Neural progenitor cell (in vitro differentiated cells): Measurements from ENCODE around the gene PC. TPM values are rescaled to one million over a fixed set of nuclear protein-coding genes. Genes with fewer than 3 reads are reported as not detected.

Experiments used
- DNase-seq: peaks from one replicate; pipeline ENCODE4 v3.0.0-alpha.2; 2016; ENCODE audit warnings: low spot score
- H2AFZ ChIP-seq: fragments of 200-600 bp; sonication (generic); replicated peaks from 2 replicates; pipeline ENCODE4 v1.6.1; 2016; ENCODE audit warnings: antibody characterized with exemption
- H3F3A ChIP-seq: fragments of 200-600 bp; sonication (generic); 2 replicates; pipeline ENCODE4 v1.6.1; 2016; ENCODE audit warnings: antibody characterized with exemption, low read depth
- H3K27ac ChIP-seq: fragments of 200-600 bp; sonication (generic); 2 replicates; pipeline ENCODE4 v1.5.1; 2016; ENCODE audit warnings: mild to moderate bottlenecking
- H3K27me3 ChIP-seq: fragments of 200-600 bp; sonication (generic); 2 replicates; pipeline ENCODE4 v1.6.1; 2016; ENCODE audit warnings: mild to moderate bottlenecking, moderate library complexity
- H3K36me3 ChIP-seq: fragments of 200-600 bp; sonication (generic); 2 replicates; pipeline ENCODE4 v1.5.1; 2016
- H3K4me1 ChIP-seq: fragments of 200-600 bp; sonication (generic); 2 replicates; pipeline ENCODE4 v1.6.1; 2016; ENCODE audit warnings: mixed run types
- H3K4me2 ChIP-seq: fragments of 200-600 bp; sonication (generic); 2 replicates; pipeline ENCODE4 v1.6.1; 2016
- H3K4me3 ChIP-seq: fragments of 200-600 bp; sonication (generic); 2 replicates; pipeline ENCODE4 v1.5.1; 2016
- H3K79me2 ChIP-seq: fragments of 200-600 bp; sonication (generic); 2 replicates; pipeline ENCODE4 v1.6.1; 2016; ENCODE audit warnings: low read depth
- H3K9ac ChIP-seq: fragments of 200-600 bp; sonication (generic); 2 replicates; pipeline ENCODE4 v1.6.1; 2016
- H3K9me3 ChIP-seq: fragments of 200-600 bp; sonication (generic); 2 replicates; pipeline ENCODE4 v1.5.1; 2016; ENCODE audit warnings: low read depth
- H4K20me1 ChIP-seq: fragments of 200-600 bp; sonication (generic); 2 replicates; pipeline ENCODE4 v1.6.1; 2016; ENCODE audit warnings: low read depth
- H3K27ac Mint-ChIP-seq: 3 replicates; pipeline ENCODE4 v1.8.0; 2021; ENCODE audit warnings: mixed read lengths
- H3K27me3 Mint-ChIP-seq: 2 replicates; pipeline ENCODE4 v1.8.0; 2022; ENCODE audit warnings: low read depth, mild to moderate bottlenecking, inconsistent platforms, moderate library complexity, mixed read lengths; ENCODE audit not compliant: insufficient read depth
- H3K36me3 Mint-ChIP-seq: 3 replicates; pipeline ENCODE4 v1.8.0; 2021; ENCODE audit warnings: mixed read lengths
- H3K4me1 Mint-ChIP-seq: 3 replicates; pipeline ENCODE4 v1.8.0; 2021; ENCODE audit warnings: mixed read lengths
- H3K4me3 Mint-ChIP-seq: 3 replicates; pipeline ENCODE4 v1.8.0; 2021; ENCODE audit warnings: mild to moderate bottlenecking, moderate library complexity, mixed read lengths
- H3K9me3 Mint-ChIP-seq: 3 replicates; pipeline ENCODE4 v1.8.0; 2020; ENCODE audit warnings: mixed read lengths
- CTCF ChIP-seq: fragments of 200-600 bp; sonication (generic); IDR thresholded peaks from 2 replicates; pipeline ENCODE4 v1.5.1; 2017; ENCODE audit warnings: antibody characterized with exemption, mild to moderate bottlenecking
- EZH2 ChIP-seq: fragments of 200-600 bp; sonication (generic); IDR thresholded peaks from 2 replicates; pipeline ENCODE4 v1.6.1; 2017; ENCODE audit warnings: antibody characterized with exemption, mild to moderate bottlenecking, moderate library complexity
- EZH2phosphoT487 ChIP-seq: fragments of 200-600 bp; sonication (generic); IDR thresholded peaks from 2 replicates; pipeline ENCODE4 v1.6.1; 2017; ENCODE audit warnings: antibody characterized with exemption
- total RNA-seq: library from RNA; depleted of rRNA; stranded (reverse); fragments of >200 nt; gene quantifications from 2 replicates; pipeline ENCODE4 v1.2.3, GENCODE V29; 2015; ENCODE audit warnings: low replicate concordance

Gene PC
- total RNA-seq, 1 donor from 2014 or later: 11.4 TPM

GRCh38 chr11:66891851-66892660 lies 66.1 kb downstream of the PC start:
- no peak overlapping the region for H3K27ac ChIP-seq
- Mint-ChIP-seq H3K4me1 (peaks cover 43% of the 10 kb centered on the region), H3K36me3 (no peaks in the 10 kb centered on the region), H3K4me3 (no peak overlapping the region), H3K27ac (no peak overlapping the region), H3K9me3 (peaks cover 2% of the 10 kb centered on the region), H3K27me3 (peaks cover 3% of the 10 kb centered on the region)
- no peak overlapping the region for H3K4me2 ChIP-seq
- H3K4me3 ChIP-seq: no peak overlapping the region
- no peaks in the 10 kb centered on the region for H3K9me3 ChIP-seq
- H3K27me3 ChIP-seq: no peaks in the 10 kb centered on the region
- TF ChIP-seq CTCF: no peak
- no peak for TF ChIP-seq EZH2phosphoT487
- TF ChIP-seq EZH2: no peak
- H3K9ac ChIP-seq: no peak overlapping the region
- peaks cover 35% of the 10 kb centered on the region for H3K4me1 ChIP-seq
- H2AFZ ChIP-seq: no peak overlapping the region
- H3K36me3 ChIP-seq: no peaks in the 10 kb centered on the region
- H3K79me2 ChIP-seq: no peaks in the 10 kb centered on the region
- no peak for DNase-seq
- peaks cover 14% of the 10 kb centered on the region for H3F3A ChIP-seq
- peaks cover 15% of the 10 kb centered on the region for H4K20me1 ChIP-seq

- TF ChIP-seq CTCF: no peak
- TF ChIP-seq EZH2: no peak
- no peak for TF ChIP-seq EZH2phosphoT487
- Histone ChIP-seq H3K27me3 (no peaks in the 10 kb centered on the region), H3K4me1 (peaks cover 33% of the 10 kb centered on the region), H4K20me1 (peaks cover 15% of the 10 kb centered on the region), H3F3A (peaks cover 14% of the 10 kb centered on the region), H2AFZ (no peak overlapping the region), H3K9ac (no peak overlapping the region), H3K79me2 (no peaks in the 10 kb centered on the region), H3K4me2 (peak overlapping the region; percentile 39), H3K9me3 (no peaks in the 10 kb centered on the region), H3K36me3 (no peaks in the 10 kb centered on the region), H3K4me3 (no peak overlapping the region), H3K27ac (no peak overlapping the region)
- DNase-seq: peak; percentile 84
- Mint-ChIP-seq H3K4me1 (peaks cover 51% of the 10 kb centered on the region), H3K27ac (peak overlapping the region; percentile 90), H3K36me3 (no peaks in the 10 kb centered on the region), H3K4me3 (peak overlapping the region; percentile 53), H3K27me3 (peaks cover 3% of the 10 kb centered on the region), H3K9me3 (no peaks in the 10 kb centered on the region)
Observed at GRCh38 chr11:66889960-66890359, 68.2 kb downstream of the PC start.

DNA sequence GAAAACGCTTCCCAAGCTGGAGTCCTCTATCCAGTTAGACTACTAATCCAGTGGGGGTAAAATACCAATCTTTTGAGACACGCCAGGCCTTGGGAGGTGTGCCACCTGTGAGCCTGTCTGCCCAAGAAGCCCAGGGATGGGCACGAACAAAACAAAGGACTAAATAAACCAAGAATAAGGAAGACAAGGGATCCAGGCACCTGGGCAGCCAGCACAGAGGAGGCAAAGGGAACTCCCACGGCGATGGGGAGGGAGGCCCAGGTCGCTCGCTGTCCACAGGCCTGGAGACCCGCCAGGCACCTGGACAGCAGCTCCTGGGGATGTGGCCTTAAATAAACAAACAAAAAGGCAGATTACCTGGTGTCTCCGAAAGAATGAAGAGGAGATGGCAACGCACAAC lies 69.9 kb downstream of the PC start:
- H3K36me3 ChIP-seq: no peaks in the 10 kb centered on the region
- Mint-ChIP-seq H3K27me3 (peaks cover 3% of the 10 kb centered on the region), H3K4me3 (no peak overlapping the region), H3K9me3 (no peaks in the 10 kb centered on the region), H3K27ac (peak overlapping the region; percentile 78), H3K4me1 (peaks cover 51% of the 10 kb centered on the region), H3K36me3 (no peaks in the 10 kb centered on the region)
- peaks cover 19% of the 10 kb centered on the region for H3K4me1 ChIP-seq
- H3K9me3 ChIP-seq: no peaks in the 10 kb centered on the region
- no peak overlapping the region for H3K9ac ChIP-seq
- H3K79me2 ChIP-seq: no peaks in the 10 kb centered on the region
- DNase-seq: no peak
- TF ChIP-seq EZH2phosphoT487 (no peak), CTCF (no peak), EZH2 (no peak)
- H4K20me1 ChIP-seq: peaks cover 15% of the 10 kb centered on the region
- no peak overlapping the region for H3K27ac ChIP-seq
- no peaks in the 10 kb centered on the region for H3K27me3 ChIP-seq
- no peak overlapping the region for H3K4me3 ChIP-seq
- peaks cover 14% of the 10 kb centered on the region for H3F3A ChIP-seq
- no peak overlapping the region for H3K4me2 ChIP-seq
- H2AFZ ChIP-seq: no peak overlapping the region
